ENCODE results near the gene STEAP2. TPM values are rescaled to one million over a fixed set of nuclear protein-coding genes. Genes with fewer than 3 reads are reported as not detected.

Gene STEAP2
- total and polyA plus RNA-seq, 2 of the 4 experiments (the other 2 are of a cell fraction) = 1.8 to 3.9 TPM

- H3K9ac ChIP-seq (ENCODE audit: low read depth, low read length) = no peak overlapping the region
- ATAC-seq (ENCODE audit: low read depth) (no peak), DNase-seq (no peak)
- no peak overlapping the region for H2AK5ac ChIP-seq (ENCODE audit: low read depth, low read length)
- no peak overlapping the region for H3K56ac ChIP-seq (ENCODE audit: extremely low read depth, insufficient read depth, low read length)
- dilution Hi-C loops (cut with HindIII; ENCODE audit: low sequenced_read_pairs, unreplicated experiment) (no loop called here), in situ Hi-C loops (cut with MboI; ENCODE audit: low sequenced_read_pairs) (loop anchor here (10.0 kb wide), 2 partner anchors 95 to 265 kb away; no protein-coding TSS in a partner anchor), intact Hi-C loops (cut with micrococcal nuclease) (no loop called here)
- H4K20me1 ChIP-seq (ENCODE audit: insufficient read depth, low read length) = no peaks in the 10 kb centered on the region
- no peak overlapping the region for H3K14ac ChIP-seq (replicated peaks; ENCODE audit: low read depth, low read length)
- no peak overlapping the region for H4K91ac ChIP-seq (ENCODE audit: insufficient read depth, low read depth, low read length)
- no peak overlapping the region for H4K8ac ChIP-seq (ENCODE audit: low read depth in 2 of 2, low read length in 2 of 2)
- H3K4ac ChIP-seq (ENCODE audit: low read depth, low read length) = no peak overlapping the region
- H2BK5ac ChIP-seq (ENCODE audit: low read depth, low read length, poor library complexity, severe bottlenecking) = no peak overlapping the region
- no peaks in the 10 kb centered on the region for H3K79me1 ChIP-seq (ENCODE audit: low read depth in 1 of 2, low read length in 2 of 2)
- no peaks in the 10 kb centered on the region for H3K27me3 ChIP-seq (ENCODE audit: control insufficient read depth, insufficient read depth, low read length)
- ChIA-PET CTCF (no interaction called here), POLR2A (ENCODE audit: unreplicated experiment) (no interaction called here)
- TF ChIP-seq RCOR1 (IDR thresholded peaks at IDR 0.05; ENCODE audit: insufficient replicate concordance, low read length) (no peak), BHLHE40 (IDR thresholded peaks at IDR 0.05; ENCODE audit: low read depth, low read length) (no peak), MAFK (IDR thresholded peaks at IDR 0.05; ENCODE audit: low read depth, low read length) (no peak), FOS (IDR thresholded peaks at IDR 0.05; ENCODE audit: low read depth, low read length) (no peak), USF2 (IDR thresholded peaks at IDR 0.05; ENCODE audit: low read depth, low read length) (no peak), CHD1 (IDR thresholded peaks at IDR 0.05; ENCODE audit: low read depth, low read length) (no peak), SMC3 (IDR thresholded peaks at IDR 0.05; ENCODE audit: low read depth, low read length) (no peak), MAZ (IDR thresholded peaks at IDR 0.05; ENCODE audit: borderline replicate concordance, low read depth, low read length) (no peak), RFX5 (IDR thresholded peaks at IDR 0.05; ENCODE audit: low read depth, low read length) (no peak), CEBPB (IDR thresholded peaks at IDR 0.05; ENCODE audit: low read depth, low read length) (no peak)
- TF ChIP-seq, protein P1, sequence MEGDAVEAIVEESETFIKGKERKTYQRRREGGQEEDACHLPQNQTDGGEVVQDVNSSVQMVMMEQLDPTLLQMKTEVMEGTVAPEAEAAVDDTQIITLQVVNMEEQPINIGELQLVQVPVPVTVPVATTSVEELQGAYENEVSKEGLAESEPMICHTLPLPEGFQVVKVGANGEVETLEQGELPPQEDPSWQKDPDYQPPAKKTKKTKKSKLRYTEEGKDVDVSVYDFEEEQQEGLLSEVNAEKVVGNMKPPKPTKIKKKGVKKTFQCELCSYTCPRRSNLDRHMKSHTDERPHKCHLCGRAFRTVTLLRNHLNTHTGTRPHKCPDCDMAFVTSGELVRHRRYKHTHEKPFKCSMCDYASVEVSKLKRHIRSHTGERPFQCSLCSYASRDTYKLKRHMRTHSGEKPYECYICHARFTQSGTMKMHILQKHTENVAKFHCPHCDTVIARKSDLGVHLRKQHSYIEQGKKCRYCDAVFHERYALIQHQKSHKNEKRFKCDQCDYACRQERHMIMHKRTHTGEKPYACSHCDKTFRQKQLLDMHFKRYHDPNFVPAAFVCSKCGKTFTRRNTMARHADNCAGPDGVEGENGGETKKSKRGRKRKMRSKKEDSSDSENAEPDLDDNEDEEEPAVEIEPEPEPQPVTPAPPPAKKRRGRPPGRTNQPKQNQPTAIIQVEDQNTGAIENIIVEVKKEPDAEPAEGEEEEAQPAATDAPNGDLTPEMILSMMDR (conservative IDR thresholded peaks at IDR 0.05; ENCODE audit: low read depth, low read length) = no peak
- H2AK9ac ChIP-seq (replicated peaks; ENCODE audit: low read depth, low read length, poor library complexity) = no peak overlapping the region
- H3K23ac ChIP-seq (ENCODE audit: low read depth, low read length) = no peak overlapping the region
- no peak overlapping the region for H2BK15ac ChIP-seq (ENCODE audit: low read depth, low read length)
- H2BK20ac ChIP-seq (ENCODE audit: low read depth, low read length) = no peak overlapping the region
- no CpG with 5 or more reads among the region's 1 CpG for WGBS, 2 experiments (ENCODE audit: extremely low coverage in 2 of 2, insufficient read length in 1 of 2)
- no peak overlapping the region for H3K27ac ChIP-seq (ENCODE audit: insufficient read depth, low read length)
- H3K36me3 ChIP-seq (ENCODE audit: control insufficient read depth, insufficient read depth, low read length) = no peaks in the 10 kb centered on the region
- H2AFZ ChIP-seq (replicated peaks; ENCODE audit: low read length, poor library complexity) = no peak overlapping the region
- H3K9me3 ChIP-seq (ENCODE audit: control insufficient read depth, insufficient read depth, low read length) = no peaks in the 10 kb centered on the region; the same call in 1 of the 2 replicates
- no peak overlapping the region for H4K5ac ChIP-seq (ENCODE audit: low read depth, low read length)
- no TSS peak for BruUV-seq (replicated peaks)
- H3K4me3 ChIP-seq (ENCODE audit: insufficient read depth, low read depth, low read length) = no peak overlapping the region
- H3K4me2 ChIP-seq (ENCODE audit: low read depth, low read length) = no peak overlapping the region
- H3K9me1 ChIP-seq (ENCODE audit: insufficient read depth, low read length) = no peaks in the 10 kb centered on the region
- no peak overlapping the region for H3K18ac ChIP-seq (ENCODE audit: low read depth, low read length)
- no peak overlapping the region for H2BK120ac ChIP-seq (ENCODE audit: low read depth, low read length)
- H3K4me1 ChIP-seq (ENCODE audit: control insufficient read depth, insufficient read depth, low read length) = no peaks in the 10 kb centered on the region
Observed at GRCh38 chr7:90169891-90170290, 41.6 kb upstream of the STEAP2 start.

Measured in IMR-90 (cell line).